ENCODE results near the gene DENND1C. TPM values are rescaled to one million over a fixed set of nuclear protein-coding genes. Genes with fewer than 3 reads are reported as not detected.
A peak's percentile ranks its signal among the peaks of the same experiment; 100 is the strongest.

DENND1C gene
- total and polyA plus RNA-seq, 9 of the 15 experiments (the other 6 are each of a cell fraction or from before 2014, with no cell fraction given): 0.03 to 1.2 (median 0.32) TPM; not detected in 1

DNA sequence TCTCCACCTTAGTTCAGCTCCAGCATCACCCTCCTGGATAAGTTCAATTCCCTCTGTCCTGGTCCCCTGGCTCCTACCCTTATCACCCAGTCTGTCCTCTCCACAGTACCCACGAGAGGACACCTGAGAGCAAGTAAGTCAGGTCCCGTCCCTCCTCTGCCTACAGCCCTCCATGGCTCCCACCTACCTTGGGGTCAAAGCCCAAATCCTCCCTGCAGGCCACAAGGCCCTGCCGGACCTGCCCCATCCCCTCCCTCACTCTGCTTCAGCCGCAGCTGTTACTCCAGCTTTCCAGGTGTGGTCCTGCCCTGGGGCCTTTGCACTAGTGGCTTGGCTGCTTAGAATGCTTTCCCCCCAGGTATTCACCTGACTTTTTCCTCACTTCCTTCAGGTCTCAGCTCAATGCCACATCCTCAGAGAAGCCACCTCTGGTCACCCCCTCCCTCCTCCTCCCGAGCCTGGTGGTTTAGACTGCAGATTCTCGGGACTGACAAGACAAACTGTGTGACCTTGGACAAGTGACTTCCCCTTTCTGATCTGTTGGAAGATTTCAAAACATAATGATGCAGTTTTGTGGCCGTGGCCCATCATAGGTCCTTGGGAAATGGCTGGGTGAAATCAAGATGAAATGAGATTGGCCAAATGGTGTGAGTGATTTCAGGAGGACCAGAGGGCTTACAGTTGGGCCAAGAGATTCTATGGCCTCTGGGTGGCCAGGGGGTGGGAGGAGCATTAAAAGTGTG is 16.9 kb upstream of the DENND1C start:
- no peak overlapping the region for H3K4me2 ChIP-seq (ENCODE audit: insufficient read depth, low read length)
- H3K9me1 ChIP-seq (ENCODE audit: control insufficient read depth, insufficient read depth, low read length): peaks cover 5% of the 10 kb centered on the region
- H3K4me1 ChIP-seq (replicated peaks in 1 of 2; ENCODE audit: control insufficient read depth in 2 of 2, insufficient read depth in 2 of 2, low read length in 2 of 2): peaks cover 0 to 32% of the 10 kb centered on the region in 2 experiments; a peak in 3 of 5 replicates
- H3K79me2 ChIP-seq (ENCODE audit: control insufficient read depth, insufficient read depth, low read length): no peaks in the 10 kb centered on the region
- POLR2A ChIA-PET: interaction anchor here (0.6 to 2.2 kb wide), 4 partner anchors 12 to 97 kb away, joined by 3 to 6 read pairs (median 4); no protein-coding TSS in a partner anchor
- H3K4me3 ChIP-seq: no peak overlapping the region
- H3K27ac ChIP-seq (ENCODE audit: extremely low read depth, low read depth, low read length): no peak overlapping the region
- 0 out of 4 replicates have a peak overlapping the region, but pooled peaks of 1 of the 2 experiments have one; percentile 20 for H3K9ac ChIP-seq (ENCODE audit: insufficient read depth in 1 of 2, low read depth in 2 of 2, low read length in 2 of 2)
- ATAC-seq: no peak
- TF ChIP-seq ESRRA (IDR thresholded peaks at IDR 0.05; ENCODE audit: borderline replicate concordance, low read depth) (peak; percentile 51; the same call in 1 of the 2 replicates), HDAC2 (IDR thresholded peaks at IDR 0.05) (peak; percentile 26; the same call in 1 of the 2 replicates), RBM25 (IDR thresholded peaks at IDR 0.05; ENCODE audit: low read depth, low read length, severe bottlenecking) (peak; percentile 41), ZFP36 (IDR thresholded peaks at IDR 0.05; ENCODE audit: low read depth, low read length, partially characterized antibody) (peak; percentile 71), TAF1 (IDR thresholded peaks at IDR 0.05; ENCODE audit: control insufficient read depth, extremely low read depth, insufficient read depth, low read length, severe bottlenecking) (no peak), BCOR (IDR thresholded peaks at IDR 0.05) (peak; percentile 82), RUNX1 (IDR thresholded peaks at IDR 0.05; ENCODE audit: low read depth) (no peak), ADNP (tag; IDR thresholded peaks at IDR 0.05) (peak; percentile 61; the same call in 1 of the 2 replicates), KDM1A (IDR thresholded peaks at IDR 0.05) (peak in 1 of 2 experiments; percentile 56; a peak in 3 of 4 replicates), SPI1 (IDR thresholded peaks at IDR 0.05; ENCODE audit: borderline replicate concordance, low read depth, low read length) (peak; percentile 83), CHD4 (IDR thresholded peaks at IDR 0.05; ENCODE audit: insufficient read depth, insufficient replicate concordance, low read depth, low read length, poor library complexity, severe bottlenecking) (peak; percentile 42), RCOR1 (IDR thresholded peaks at IDR 0.05; ENCODE audit: borderline replicate concordance in 1 of 2, low read depth in 2 of 2, low read length in 2 of 2) (0 out of 4 replicates have a peak, but pooled peaks of 1 of the 2 experiments have one; percentile 18)
- TF ChIP-seq, protein P1, sequence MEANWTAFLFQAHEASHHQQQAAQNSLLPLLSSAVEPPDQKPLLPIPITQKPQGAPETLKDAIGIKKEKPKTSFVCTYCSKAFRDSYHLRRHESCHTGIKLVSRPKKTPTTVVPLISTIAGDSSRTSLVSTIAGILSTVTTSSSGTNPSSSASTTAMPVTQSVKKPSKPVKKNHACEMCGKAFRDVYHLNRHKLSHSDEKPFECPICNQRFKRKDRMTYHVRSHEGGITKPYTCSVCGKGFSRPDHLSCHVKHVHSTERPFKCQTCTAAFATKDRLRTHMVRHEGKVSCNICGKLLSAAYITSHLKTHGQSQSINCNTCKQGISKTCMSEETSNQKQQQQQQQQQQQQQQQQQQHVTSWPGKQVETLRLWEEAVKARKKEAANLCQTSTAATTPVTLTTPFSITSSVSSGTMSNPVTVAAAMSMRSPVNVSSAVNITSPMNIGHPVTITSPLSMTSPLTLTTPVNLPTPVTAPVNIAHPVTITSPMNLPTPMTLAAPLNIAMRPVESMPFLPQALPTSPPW (CRISPR knock-in tag; IDR thresholded peaks at IDR 0.05): peak; percentile 34; the same call in 1 of the 2 replicates
- TF ChIP-seq, protein P2, sequence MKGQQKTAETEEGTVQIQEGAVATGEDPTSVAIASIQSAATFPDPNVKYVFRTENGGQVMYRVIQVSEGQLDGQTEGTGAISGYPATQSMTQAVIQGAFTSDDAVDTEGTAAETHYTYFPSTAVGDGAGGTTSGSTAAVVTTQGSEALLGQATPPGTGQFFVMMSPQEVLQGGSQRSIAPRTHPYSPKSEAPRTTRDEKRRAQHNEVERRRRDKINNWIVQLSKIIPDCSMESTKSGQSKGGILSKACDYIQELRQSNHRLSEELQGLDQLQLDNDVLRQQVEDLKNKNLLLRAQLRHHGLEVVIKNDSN (CRISPR knock-in tag; IDR thresholded peaks at IDR 0.05): no peak
- TF ChIP-seq, protein P3, sequence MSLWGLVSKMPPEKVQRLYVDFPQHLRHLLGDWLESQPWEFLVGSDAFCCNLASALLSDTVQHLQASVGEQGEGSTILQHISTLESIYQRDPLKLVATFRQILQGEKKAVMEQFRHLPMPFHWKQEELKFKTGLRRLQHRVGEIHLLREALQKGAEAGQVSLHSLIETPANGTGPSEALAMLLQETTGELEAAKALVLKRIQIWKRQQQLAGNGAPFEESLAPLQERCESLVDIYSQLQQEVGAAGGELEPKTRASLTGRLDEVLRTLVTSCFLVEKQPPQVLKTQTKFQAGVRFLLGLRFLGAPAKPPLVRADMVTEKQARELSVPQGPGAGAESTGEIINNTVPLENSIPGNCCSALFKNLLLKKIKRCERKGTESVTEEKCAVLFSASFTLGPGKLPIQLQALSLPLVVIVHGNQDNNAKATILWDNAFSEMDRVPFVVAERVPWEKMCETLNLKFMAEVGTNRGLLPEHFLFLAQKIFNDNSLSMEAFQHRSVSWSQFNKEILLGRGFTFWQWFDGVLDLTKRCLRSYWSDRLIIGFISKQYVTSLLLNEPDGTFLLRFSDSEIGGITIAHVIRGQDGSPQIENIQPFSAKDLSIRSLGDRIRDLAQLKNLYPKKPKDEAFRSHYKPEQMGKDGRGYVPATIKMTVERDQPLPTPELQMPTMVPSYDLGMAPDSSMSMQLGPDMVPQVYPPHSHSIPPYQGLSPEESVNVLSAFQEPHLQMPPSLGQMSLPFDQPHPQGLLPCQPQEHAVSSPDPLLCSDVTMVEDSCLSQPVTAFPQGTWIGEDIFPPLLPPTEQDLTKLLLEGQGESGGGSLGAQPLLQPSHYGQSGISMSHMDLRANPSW (CRISPR knock-in tag; IDR thresholded peaks at IDR 0.05): no peak
- no peaks in the 10 kb centered on the region for H4K20me1 ChIP-seq (replicated peaks; ENCODE audit: control insufficient read depth, insufficient read depth, low read length)
- H2AFZ ChIP-seq (ENCODE audit: low read depth, low read length): no peak overlapping the region
- BruUV-seq (replicated peaks): no TSS peak
- H3K9me3 ChIP-seq (replicated peaks; ENCODE audit: control insufficient read depth, insufficient read depth, low read depth, low read length): no peaks in the 10 kb centered on the region
- intact Hi-C loops (cut with micrococcal nuclease): no loop called here
- FAIRE-seq: no peak
- no peaks in the 10 kb centered on the region for H3K27me3 ChIP-seq (ENCODE audit: control insufficient read depth in 2 of 2, insufficient read depth in 2 of 2, low read length in 2 of 2)
- in situ Hi-C loops (cut with MboI): no loop called here
- H3K36me3 ChIP-seq (ENCODE audit: control insufficient read depth, insufficient read depth, low read length): no peaks in the 10 kb centered on the region
- peak in 1 of 4 experiments; percentile 10 for DNase-seq (ENCODE audit: extremely low read depth in 1 of 4, low spot score in 3 of 4)
- WGBS (ENCODE audit: insufficient coverage, low coverage, missing lambda C conversion rate): 22% methylated on average over 7 of the region's 7 CpGs
- CTCF ChIA-PET (ENCODE audit: low intra/inter-chr PET ratio): no interaction called here

Data from K562 (cell line).